ENCODE measurements around the gene PRKCQ.

GRCh38 chr10:6514180-6514579 lies 65.9 kb downstream of the PRKCQ start:
- TF ChIP-seq, protein P1, sequence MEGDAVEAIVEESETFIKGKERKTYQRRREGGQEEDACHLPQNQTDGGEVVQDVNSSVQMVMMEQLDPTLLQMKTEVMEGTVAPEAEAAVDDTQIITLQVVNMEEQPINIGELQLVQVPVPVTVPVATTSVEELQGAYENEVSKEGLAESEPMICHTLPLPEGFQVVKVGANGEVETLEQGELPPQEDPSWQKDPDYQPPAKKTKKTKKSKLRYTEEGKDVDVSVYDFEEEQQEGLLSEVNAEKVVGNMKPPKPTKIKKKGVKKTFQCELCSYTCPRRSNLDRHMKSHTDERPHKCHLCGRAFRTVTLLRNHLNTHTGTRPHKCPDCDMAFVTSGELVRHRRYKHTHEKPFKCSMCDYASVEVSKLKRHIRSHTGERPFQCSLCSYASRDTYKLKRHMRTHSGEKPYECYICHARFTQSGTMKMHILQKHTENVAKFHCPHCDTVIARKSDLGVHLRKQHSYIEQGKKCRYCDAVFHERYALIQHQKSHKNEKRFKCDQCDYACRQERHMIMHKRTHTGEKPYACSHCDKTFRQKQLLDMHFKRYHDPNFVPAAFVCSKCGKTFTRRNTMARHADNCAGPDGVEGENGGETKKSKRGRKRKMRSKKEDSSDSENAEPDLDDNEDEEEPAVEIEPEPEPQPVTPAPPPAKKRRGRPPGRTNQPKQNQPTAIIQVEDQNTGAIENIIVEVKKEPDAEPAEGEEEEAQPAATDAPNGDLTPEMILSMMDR (IDR thresholded peaks at IDR 0.05; ENCODE audit: insufficient read depth, low read depth, low read length), result no peak
- no peak for TF ChIP-seq EZH2 (IDR thresholded peaks at IDR 0.05; ENCODE audit: insufficient read depth, low read length)
